Measurements from ENCODE around the gene DAPK3.
"Not testable (repeated sequence)": the region's sequence is repeated elsewhere in the genome, so short reads cannot be mapped to it uniquely, and the experiment has no call there.

The DAPK3 gene

GRCh38 chr19:3952755-3953276 is 18.1 kb downstream of the DAPK3 start:
- not testable (repeated sequence) for DNase-seq

DNA sequence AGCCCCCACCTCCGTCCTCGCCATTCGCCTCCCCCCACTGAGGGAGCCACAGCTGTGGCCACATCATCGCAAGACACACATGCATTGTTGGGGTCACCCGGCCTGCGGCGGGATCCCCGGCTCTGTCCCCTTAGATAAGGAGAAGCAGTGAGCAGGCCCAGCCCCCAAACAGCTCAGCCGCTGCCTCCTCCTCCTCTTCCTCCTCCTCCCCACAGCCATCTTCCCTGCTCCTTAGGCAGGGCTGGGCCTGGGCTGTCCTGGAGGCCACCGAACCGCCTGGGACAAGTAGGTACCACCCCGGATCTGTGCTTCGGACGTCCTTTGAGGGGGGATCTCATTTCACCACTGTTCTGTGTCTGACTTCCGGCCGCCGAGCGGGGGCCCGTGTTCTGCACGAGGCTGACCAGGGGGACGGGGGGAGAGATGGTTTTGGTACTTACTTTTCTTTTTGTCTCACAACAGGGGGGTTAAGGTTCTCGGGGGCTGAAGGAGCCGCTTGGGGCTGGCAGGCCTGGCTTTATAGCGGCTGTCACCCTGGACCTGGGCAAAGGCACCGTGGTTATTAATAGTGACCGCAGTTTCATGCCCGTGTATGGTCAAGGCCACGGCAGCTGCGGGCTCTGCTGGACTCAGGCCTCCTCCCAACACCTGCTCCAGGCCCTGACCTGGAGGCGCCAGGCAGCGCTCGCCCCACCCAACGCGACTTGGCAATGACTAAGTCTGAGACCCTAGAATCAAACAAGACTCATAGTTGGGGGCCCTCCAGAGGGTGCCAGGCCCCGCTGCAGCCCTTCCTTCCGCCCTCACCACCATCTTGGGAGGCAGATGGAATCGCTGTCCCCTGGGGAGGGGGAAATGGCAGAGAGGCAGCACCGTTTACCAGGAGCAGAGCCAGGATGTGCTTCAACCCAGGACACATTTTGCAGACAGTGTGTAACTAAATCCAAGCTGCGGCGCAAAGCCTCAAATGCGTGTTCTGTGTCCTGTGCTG is 19.7 kb downstream of the DAPK3 start:
- peak; percentile 68 for DNase-seq

- peak; percentile 28 for DNase-seq
Observed at GRCh38 chr19:3949997-3950859, 20.7 kb downstream of the DAPK3 start.

GRCh38 chr19:3949294-3949693 is 21.6 kb downstream of the DAPK3 start:
- no peak for DNase-seq

GRCh38 chr19:3947316-3947933 is 23.5 kb downstream of the DAPK3 start:
- not testable (repeated sequence) for DNase-seq

GRCh38 chr19:3945838-3946237 is 25.1 kb downstream of the DAPK3 start:
- DNase-seq = no peak

- DNase-seq = peak; percentile 23
Observed at GRCh38 chr19:3944018-3944721, 26.7 kb downstream of the DAPK3 start.

DNA sequence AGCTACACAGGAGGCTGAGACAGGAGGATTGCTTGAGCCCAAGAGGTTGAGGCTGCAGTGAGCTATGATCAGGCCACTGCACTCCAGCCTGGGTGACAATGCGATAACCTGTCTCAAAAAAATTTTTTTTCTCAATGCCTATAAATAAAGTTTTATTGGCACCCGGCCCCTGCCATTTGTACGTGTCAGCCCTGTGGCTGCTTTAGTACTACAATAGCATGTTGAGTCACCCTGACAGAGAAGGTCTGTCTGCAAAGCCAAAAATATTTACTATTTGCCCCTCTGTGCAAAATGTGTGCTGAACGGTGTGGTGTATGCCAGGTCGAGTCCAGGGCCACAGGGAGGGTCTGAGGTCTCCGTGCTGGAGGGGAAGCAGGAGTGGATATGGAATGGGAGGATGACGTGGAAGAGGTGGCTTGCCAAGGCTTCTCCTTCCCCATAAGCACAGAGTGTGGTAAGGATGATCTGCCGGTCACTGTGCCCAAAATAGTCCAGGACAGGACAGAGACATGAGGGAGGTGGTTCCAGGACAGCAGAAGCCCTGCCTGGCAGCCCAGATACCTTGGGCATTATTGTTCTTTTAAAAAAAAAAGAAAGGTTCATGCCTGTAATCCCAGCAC is 28.0 kb downstream of the DAPK3 start:
- DNase-seq = no peak

DNA sequence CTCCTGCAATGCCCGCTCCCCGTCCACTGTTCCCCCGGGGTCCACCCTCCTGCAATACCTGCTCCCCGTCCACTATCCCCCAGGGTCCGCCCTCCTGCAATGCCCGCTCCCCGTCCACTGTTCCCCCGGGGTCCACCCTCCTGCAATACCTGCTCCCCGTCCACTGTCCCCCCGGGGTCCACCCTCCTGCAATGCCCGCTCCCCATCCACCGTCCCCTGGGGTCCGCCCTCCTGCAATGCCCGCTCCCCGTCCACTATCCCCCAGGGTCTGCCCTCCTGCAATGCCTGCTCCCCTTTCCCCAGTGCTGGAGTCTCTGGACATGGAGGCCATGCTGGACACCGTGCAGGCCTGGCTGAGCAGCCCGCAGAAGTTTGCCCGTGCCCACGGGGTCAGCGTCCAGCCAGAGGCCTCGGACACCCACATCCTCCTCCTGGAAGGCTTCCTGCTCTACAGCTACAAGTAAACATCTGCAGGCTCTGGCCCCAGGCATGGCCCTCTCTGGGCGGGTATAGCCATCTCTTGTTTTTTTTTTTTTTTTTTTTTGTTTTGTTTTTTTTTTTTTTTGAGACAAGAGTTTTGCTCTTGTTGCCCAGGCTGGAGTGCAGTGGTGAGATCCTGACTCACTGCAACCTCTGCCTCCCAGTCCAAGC is 32.5 kb downstream of the DAPK3 start:
- DNase-seq = not testable (repeated sequence)

GRCh38 chr19:3936506-3937442 is 34.1 kb downstream of the DAPK3 start:
- no peak for DNase-seq

DNA sequence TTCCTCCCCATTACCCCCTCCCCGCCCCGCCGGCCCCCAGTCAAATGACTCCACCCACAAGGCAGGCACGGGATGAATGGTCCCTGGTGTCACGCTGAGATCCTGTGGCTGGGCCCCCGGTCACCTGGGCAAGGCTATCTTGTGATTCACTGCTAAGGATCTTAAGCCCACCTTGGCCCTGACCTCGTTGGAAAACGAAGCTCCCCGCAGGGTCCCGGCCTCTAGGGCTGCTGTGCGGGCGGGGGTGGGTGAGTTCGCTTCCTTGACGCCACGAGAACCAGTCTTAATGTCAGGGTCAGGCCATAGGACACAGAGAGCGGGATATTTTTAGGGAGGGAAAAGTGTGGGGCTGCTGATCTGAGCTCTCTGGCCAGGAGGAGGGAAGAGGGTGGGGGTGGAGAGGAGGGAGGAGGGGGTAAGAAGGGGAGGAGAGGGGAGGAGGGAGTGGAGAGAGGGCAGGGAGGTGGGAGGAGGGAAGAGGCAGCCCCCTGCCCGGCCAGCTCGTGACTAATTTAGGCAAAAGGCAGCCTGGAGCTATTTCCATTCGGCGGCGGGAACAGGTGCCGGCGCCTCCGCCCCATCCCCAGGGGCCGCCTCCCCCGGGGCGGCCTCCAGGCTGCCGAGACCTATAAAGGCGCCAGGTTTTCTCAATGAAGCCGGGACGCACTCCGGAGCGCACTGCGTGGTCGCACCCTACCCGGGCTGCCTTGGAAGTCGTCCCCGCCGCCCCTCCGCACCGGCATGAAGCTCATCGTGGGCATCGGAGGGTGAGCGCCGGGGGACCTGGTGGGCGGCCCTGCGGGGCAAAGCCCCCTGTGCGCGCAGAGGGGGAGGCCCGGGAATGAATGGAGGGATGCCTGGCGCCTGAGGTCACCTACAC is 37.7 kb downstream of the DAPK3 start, which contains the start of gene NMRK2:
NMRK2 (plus strand) TSS at position 139 of the 880 bp plus-strand sequence; CDS start at position 742, 603 bp downstream.
- no peak for DNase-seq

GRCh38 chr19:3931041-3931440 is 39.9 kb downstream of the DAPK3 start:
- no peak for DNase-seq

DNA sequence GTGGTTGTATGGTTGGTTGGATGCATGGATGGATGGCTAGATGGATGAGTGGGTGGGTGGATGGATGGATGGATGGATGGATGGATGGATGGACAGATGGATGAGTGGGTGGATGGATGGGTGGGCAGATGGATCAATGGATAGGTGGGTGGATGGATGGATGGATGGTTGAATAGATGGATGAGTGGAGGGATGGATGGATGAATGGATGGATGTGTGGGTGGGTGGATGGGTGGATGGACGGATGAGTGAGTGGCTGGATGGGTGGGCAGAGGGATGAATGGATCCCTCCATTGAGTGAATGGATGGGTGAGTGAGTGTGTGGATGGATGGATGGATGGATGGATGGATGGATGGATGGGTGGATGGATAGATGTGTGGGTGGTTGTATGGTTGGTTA is 47.0 kb downstream of the DAPK3 start:
- DNase-seq = no peak

DNA sequence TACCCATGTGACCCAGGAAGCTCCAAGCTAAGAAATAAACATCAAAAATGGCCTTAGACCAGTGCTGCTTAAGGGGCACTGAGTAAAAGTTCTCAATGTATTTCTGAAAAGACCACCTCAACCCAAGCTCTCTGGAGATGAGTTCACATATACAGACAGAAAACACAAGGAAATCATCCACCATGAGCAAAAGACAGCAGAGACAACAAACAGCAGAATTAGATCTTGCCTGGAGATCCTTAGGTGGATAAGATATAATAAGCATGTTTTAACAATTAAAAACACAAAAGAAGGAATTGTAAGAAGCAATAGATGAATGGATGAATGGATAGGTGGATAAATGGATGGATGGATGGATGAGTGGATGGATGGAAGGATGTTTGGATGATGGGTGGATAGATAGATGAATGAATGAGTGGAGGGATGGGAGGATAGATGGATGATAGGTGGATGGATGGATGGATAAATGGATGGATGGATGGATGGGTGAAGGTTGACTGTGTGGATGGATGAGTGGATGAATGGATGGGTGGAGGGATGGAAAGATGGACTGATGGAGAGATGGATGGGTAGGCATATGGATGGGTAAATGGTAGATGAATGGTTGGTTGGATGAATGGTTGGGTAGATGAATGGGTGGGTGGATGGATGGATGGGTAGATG is 47.7 kb downstream of the DAPK3 start:
- no peak for DNase-seq

GRCh38 chr19:3919793-3920192 is 51.1 kb downstream of the DAPK3 start:
- no peak for DNase-seq

- no peak for DNase-seq
Observed at GRCh38 chr19:3916033-3916432, 54.9 kb downstream of the DAPK3 start.

DNA sequence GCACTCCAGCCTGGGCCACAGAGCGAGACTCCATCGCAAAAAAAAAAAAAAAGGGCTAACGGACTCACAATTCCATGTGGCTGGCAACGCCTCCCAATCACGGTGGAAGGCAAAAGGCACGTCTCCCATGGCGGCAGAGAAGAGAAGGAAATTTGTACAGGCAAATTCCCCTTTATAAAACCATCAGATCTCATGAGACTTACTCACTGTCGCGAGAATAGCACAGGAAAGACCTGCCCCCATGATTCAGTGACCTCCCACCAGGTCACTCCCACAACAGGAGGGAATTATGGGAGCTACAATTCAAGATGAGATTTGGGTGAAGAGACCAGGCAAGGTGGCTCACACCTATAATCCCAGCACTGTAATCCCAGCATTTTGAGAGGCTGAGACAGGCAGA is 56.7 kb downstream of the DAPK3 start:
- DNase-seq = no peak

GRCh38 chr19:3910105-3910504 is 60.8 kb downstream of the DAPK3 start:
- no peak for DNase-seq
